WERI-Rb-1 (cell line): ENCODE data around the gene CKAP5.

ENCODE experiments used
- DNase-seq: peaks from one replicate; pipeline ENCODE4 v3.0.0-alpha.2; 2020
- H3K27ac ChIP-seq: fragments of 250-450 bp; sonication (Bioruptor Pico); 2 replicates; pipeline ENCODE4 v1.5.1; 2020; ENCODE audit warnings: mild to moderate bottlenecking, moderate library complexity
- H3K27me3 ChIP-seq: fragments of 250-450 bp; sonication (Bioruptor Pico); 2 replicates; pipeline ENCODE4 v1.5.1; 2021; ENCODE audit warnings: mild to moderate bottlenecking, low read depth, moderate library complexity; ENCODE audit not compliant: insufficient read depth, severe bottlenecking
- H3K36me3 ChIP-seq: fragments of 250-450 bp; sonication (Bioruptor Pico); 2 replicates; pipeline ENCODE4 v1.5.1; 2020; ENCODE audit warnings: mild to moderate bottlenecking, moderate library complexity
- H3K4me3 ChIP-seq: 2 replicates; pipeline ENCODE4 v1.5.1; 2011; ENCODE audit warnings: low read depth, mild to moderate bottlenecking, control low read depth, low read length
- H3K9me3 ChIP-seq: fragments of 250-450 bp; sonication (Bioruptor Pico); 2 replicates; pipeline ENCODE4 v1.5.1; 2021; ENCODE audit warnings: mild to moderate bottlenecking, moderate library complexity; ENCODE audit not compliant: severe bottlenecking
- CTCF ChIP-seq: IDR thresholded peaks from 2 replicates; pipeline ENCODE4 v1.5.1; 2011; ENCODE audit warnings: low read depth, mild to moderate bottlenecking, control low read depth, inconsistent platforms, low read length

Gene CKAP5

GRCh38 chr11:46693597-46694012, 152.5 kb downstream of the CKAP5 start:
- no peak overlapping the region for H3K4me3 ChIP-seq
- TF ChIP-seq CTCF, result no peak
- no peaks in the 10 kb centered on the region for H3K9me3 ChIP-seq
- DNase-seq, result no peak
- H3K36me3 ChIP-seq, result peaks cover 11% of the 10 kb centered on the region
- H3K27ac ChIP-seq, result no peak overlapping the region
- no peaks in the 10 kb centered on the region for H3K27me3 ChIP-seq
